SIG-M5 (cell line): ENCODE results near the gene HDHD3.
"Not testable (repeated sequence)": the region's sequence is repeated elsewhere in the genome, so short reads cannot be mapped to it uniquely, and the experiment has no call there.

ENCODE experiments used
- DNase-seq: peaks from one replicate; lab custom pipeline; 2025; lab: John Stamatoyannopoulos, UW

HDHD3 gene

DNA sequence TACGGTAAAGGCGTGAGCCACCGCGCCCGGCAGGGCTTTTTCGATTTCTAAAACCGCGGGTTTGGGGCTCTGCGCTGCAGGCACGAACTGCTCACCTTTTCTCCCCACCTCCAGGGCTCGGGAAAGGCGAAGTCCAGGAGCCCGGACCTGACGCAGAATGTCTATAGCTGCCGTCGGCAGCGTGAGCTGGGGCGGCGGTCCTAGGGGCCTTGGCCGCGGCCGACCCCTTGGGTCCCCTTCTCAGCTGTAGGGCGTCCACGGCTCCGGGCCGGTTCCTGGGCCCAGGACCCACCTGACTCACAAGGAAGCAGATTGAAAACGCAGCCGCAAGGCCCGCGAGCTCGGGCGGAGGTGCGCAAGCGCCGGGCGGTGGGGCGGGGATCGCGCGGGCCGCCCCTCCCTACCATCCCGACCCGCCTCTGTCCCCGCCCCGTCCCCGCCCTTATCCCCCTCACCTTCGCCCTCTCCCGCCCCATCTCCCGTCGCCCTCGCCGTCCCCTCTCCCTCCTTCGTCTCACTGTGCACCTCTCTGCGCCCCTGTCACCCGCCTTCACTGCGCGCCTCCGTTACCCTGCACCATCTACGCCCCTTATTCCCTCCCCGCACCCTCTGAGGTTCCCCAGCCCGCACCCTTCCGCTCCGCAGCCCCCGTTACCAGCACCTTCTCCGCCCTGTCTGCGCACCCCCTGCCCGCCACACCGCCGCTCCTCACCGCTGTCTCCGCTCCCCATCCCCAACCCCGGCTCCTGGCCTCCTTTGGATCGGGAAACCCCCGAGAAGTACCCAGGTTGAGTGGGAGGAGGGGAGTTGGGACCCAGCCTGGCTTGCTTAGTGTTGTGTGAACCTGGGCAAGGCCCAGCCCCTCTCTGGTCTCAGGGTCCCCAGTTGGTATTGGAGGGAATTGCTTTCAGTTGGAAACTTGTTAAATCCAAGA, at the start of gene HDHD3:
TSS of gene HDHD3 (minus strand) at position 353 of the 934 bp plus-strand sequence. CDS start 2,632 bp downstream, outside the sequence.
- DNase-seq: no peak

DNA sequence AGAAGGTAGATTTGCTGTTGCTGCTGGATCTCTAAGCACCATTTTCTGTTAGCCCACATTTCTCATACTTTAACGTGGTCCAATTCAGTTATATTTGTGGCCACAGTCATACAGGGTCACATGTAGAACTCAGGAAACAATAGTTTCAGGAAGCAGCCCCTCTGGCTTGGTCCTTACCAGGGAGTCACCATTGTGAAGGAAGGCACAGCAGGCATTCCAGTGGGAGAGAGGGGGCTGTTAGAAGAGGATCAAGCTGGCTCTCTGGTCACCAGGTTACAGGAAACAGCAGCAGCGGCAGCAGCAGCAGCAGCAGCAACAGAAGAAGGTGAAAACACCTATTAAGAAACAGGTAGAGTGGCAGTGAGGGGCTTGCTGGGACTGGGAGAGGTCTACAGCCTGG, 48.3 kb upstream of the HDHD3 start:
- no peak for DNase-seq

DNA sequence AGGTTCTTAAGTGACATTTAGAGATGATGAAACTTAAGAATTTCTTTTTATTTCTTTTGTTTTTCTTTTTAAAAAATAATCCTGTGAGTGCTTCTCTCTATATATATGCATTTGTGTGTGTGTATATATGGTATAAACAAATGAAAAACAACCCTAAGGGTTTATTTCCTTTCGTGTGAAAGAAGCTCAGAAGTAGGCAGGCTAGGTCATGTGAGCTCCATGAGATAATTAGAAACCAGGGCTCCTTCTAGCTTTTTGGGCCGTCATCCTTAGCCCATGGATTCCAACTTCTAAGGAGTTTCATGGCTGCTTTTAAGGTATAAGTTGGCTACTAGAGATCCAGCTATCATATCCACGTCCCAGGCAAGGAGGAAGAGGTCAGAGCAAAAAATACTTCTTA, 44.9 kb upstream of the HDHD3 start:
- DNase-seq: no peak

DNA sequence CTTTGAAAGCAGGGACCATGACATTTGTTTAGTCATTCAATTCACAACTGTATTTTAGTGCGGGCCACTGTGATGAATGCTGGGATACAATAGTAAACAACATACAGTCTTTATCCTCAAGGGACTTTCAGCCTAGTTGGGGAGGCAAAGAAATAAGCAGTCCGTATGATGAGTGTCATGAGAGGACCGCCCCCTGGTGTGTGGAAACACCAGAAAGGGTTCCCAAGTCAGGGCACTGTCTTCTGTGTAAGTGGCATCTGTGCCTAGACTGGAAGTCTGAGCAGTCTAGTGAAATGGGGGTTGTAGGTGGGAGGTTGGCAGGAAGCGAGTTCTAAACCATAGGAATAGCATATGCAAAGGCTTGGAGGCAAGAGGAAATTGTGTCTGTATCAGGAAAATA, 40.6 kb upstream of the HDHD3 start:
- DNase-seq: no peak

DNA sequence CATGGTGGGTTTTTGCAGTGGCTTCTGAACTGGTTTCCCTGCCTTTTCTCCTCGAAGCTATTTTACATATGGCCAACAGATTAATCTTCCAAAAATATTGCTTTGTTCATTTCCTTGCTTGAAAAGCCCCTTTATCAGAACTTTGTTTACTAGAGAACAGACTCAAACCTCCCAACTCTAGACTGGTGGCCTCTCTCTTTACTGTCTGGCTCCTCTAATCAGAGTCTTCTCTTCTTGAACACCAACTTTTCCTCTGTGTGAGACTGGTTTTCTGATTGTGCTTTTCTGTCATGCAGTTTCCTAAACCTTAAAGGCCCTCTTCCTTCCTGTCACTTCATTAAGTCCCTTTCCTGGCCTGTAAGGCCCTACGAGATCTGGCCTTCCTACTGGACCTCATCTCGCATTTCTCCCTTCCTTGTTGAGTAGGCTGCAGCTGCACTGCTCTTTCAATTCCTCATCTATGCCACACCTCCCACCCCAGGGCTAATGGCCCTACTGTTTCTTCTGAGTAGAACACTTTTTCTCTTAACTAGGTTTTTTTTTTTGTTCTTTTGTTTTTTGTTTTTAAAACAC, 39.4 kb upstream of the HDHD3 start:
- DNase-seq: no peak

DNA sequence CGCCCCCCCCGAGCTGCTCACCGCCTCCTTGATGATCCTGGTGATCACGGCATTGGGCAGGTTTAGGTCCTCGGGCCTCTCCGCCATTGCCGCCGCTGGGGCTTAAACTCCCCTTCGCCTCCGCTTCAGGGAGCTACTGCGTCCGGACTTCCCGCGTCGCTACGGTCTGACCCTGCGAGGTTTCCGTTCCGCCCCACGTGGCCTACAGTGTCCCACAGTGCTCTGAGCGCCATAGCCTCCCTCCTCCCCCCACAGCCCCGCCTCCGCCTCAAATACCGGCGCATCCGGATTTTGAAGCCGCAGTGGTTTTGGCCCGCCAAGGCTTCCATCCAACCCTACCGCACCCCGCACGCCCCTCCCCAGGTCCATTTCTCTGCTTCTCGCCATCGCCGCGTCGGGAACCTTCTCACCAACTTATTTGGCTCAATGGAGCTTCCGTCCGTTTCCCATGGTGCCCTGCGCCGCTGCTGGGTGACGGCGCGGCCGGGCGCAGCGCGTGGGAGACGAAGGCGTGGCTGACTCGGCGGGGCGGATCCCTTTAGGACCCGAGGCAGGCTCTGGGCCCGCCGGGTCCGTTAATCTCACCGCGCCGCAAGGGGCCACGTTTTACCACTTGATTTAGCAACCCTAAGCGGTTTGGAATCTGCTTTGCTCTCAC, 33.5 kb upstream of the HDHD3 start, which contains the start of the genes C9orf43 and POLE3:
TSS of gene C9orf43 (plus strand) at position 541 of the 658 bp plus-strand sequence. CDS start 2,747 bp downstream, outside the sequence.
TSS of gene POLE3 (minus strand) at position 469 of the 658 bp plus-strand sequence. CDS start at position 87, 382 bp downstream.
- DNase-seq: peak; percentile 64

DNA sequence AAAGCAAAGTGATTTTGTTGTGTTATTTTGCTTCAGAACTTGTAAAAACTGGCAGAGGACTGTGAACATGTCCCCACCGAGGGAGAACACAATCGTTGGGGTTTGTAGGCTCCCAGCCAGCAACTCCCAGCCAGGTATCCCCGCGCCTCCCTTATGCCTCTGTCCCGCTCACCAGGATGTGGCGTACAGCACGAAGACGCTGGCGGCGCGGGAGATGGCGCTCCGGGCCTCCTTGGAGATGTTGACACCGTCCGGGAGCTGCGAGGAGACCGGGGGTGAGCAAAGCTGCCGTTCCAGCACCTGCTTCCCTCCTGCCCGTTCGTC, 33.1 kb upstream of the HDHD3 start:
- DNase-seq: no peak

DNA sequence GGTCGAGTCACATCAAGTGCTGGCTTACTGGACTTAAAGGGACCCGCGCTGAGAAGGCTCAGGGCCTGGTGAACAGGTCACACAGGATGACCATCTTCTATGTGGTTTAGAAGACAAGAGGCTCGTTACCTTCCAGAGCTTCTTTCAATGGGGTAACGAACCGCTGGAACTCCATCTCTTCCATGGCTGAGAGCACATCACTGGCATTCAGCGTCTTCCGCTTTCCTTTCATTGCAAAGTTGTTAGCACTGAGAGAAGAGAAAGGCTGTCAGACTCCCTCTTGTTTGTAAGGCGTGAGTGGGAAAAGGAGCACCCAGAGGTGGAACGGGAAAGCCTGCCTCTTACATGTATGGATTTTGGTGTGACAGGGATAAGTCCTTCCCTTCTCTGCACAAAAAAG, 32.7 kb upstream of the HDHD3 start:
- DNase-seq: no peak

DNA sequence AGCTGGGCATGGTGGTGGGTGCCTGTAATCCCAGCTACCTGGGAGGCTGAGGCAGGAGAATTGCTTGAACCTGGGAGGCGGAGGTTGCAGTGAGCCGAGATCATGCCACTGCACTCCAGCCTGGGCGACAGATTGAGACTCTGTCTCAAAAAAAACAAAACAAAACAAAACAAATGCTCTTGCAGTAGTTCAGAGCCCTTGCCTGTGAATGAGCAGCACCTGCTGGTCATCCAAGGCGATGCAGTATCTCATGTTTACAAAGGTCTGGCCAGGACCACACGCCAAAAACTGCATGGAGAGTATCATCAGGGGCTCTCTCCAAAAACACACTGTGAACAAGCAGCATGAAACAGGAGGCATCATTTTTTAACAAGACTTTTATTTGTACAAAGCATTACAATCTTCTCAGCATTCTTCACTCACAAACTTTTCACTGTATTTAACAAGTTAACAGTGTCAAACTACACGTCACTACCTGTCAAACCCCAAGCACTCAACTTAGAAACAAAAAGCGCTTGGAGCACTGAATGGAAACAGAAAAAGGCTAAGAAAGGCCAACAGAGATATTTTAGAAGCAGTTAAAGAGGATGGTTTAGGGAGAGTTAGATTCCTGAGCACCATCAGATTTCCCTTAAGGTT, 30.2 kb upstream of the HDHD3 start:
- DNase-seq: peak; percentile 5

- not testable (repeated sequence) for DNase-seq
Measured at GRCh38 chr9:113406353-113406752, 29.6 kb upstream of the HDHD3 start.

- peak; percentile 59 for DNase-seq
Measured at GRCh38 chr9:113403646-113404045, 26.9 kb upstream of the HDHD3 start.

DNA sequence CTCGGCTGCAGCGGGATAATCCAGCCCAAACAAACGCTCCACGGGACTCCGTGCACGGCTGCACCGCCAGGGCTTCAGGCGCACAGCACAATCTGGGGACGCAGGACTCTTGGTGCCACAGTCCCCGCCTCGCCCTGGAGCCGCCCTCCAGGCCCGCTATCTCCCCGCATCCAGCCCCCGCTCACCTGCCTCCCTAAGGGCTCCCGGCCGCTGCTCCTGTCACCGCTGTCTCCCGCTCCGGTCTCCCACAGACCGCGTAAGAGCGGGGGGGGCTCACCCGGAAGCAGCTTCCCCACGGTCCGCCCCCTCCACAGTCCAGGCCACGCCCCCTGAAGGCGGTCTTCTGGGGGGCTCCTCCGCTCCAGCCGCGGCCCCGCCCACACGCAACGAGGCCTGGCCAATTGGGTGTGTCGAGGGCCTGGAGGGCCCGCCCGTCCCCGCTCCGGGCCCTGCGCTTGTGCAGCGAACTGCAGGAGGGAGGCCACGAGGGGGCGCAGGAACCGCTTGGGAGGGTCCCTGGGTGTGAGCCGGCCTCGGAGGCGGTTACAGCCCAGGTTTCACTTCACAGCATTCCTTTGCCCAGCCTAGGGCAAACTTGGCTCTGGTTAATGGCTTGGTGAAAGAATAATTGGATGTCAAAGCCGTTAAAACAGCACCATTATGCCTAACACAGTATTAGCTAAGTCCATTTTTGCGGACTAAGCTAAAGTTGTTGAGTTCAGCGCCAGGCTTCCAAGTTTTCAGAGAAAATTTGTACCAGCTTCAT, 24.4 kb upstream of the HDHD3 start, which contains the start of gene ALAD:
TSS of gene ALAD (minus strand) at position 258 of the 766 bp plus-strand sequence. CDS start 7,725 bp downstream, outside the sequence.
- DNase-seq: peak; percentile 66

- DNase-seq: no peak
Measured at GRCh38 chr9:113399646-113400200, 22.9 kb upstream of the HDHD3 start.

DNA sequence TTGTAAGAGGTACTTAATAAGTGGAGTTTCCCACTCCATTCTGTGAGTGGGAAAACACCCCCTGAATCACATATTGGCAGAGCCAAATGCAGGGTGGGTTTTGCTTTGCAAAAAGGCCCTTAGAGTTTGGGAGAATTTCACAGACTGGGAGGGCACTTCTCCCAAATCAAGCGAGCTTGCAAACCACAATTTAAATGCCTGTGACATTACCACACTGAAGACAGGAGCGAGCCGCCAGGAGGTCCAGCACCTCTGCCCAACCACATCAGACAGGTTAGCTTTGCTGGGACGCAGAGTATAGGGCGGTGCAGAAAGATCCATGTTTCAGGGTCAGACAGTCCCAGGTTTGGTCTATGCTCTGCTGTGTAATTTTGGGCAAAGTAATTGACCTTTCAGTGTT, 22.0 kb upstream of the HDHD3 start:
- no peak for DNase-seq

- DNase-seq: no peak
Measured at GRCh38 chr9:113397203-113397631, 20.4 kb upstream of the HDHD3 start.

- no peak for DNase-seq
Measured at GRCh38 chr9:113395000-113395861, 18.4 kb upstream of the HDHD3 start.

DNA sequence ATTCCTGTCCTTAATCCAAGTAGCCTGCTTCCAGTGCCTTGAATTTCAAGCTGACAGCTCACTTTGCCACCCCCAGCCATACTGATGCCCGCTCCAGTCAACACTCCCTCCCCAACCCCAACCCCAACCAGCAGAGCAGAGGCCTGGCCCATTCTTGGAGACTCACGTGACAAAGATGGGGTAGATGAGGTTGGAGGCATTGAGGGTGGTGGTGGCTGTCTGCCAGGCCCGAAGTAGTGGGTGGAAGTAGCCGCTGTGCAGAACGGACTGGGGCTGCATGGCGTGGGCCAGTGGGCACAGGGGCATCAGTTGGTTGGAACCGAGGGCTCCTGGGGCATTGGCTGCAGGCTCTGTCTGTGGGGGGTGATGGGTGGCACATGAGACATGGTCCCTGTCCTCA, 16.5 kb upstream of the HDHD3 start:
- no peak for DNase-seq

DNA sequence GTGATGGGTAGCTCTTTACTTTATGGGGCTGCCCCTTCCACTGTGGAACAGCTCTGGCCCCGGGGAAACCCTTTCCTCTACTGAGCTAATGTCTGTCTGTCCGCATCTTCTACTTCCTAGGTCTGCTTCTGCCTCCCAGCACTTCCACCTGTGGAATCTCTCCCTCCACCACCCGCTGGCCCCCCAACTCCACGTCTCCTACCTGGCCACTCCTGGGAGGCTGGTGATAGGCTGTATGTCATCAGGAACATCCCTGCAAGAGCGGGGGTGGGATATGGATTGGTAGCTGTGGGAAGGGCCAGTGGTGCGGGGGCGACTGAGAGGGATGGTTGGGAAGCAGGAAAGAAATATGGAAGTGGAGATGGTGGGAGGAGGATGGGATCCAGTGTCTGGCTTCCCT, 15.1 kb upstream of the HDHD3 start:
- no peak for DNase-seq

- DNase-seq: no peak
Measured at GRCh38 chr9:113390192-113390960, 13.6 kb upstream of the HDHD3 start.
